ENCODE results near the gene TMEM255A.

TMEM255A gene

DNA sequence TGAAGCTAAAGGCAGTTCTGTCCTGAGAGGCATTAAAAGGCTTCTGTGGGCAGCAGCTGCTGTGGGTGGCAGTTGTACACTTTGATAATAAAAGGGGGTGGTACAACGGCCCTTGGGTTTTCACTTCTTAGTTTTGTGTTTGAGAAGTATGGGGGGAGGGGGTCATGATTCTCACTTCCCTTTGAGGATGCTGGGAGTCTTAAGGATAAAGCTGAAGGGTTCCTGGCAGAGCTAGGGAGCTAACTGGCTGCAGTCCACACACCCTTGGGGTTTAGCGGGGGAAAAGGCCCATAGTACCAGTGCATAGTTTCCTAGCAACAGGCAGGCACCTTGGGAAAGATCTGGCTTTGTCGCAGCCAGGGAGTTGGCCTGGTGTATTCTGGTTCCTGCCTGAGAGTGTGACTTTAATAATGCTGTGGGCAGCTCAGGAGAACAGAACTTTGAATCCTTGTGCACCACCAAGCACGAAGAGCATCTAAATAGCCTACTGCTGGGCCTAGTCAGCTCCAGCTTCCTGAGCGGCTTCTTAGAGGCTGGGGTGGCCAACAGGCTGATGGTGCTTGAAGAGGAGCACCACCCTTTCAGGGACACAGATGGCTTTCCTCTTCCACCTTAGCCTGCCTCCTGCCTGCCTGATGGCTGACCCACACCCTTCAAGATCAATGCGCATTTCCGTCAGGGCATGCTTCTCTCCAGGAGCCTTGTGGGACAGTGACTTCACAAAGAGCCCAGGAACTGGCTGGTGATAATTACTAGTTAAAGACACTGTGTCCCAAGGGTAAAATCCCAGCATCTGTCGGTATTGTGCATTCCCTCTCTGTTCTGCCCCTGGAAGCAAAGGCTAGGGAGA, 48.2 kb downstream of the TMEM255A start:
- DNase-seq = peak; percentile 86

GRCh38 chrX:120260369-120260768, 50.9 kb downstream of the TMEM255A start:
- peak; percentile 91 for DNase-seq

DNA sequence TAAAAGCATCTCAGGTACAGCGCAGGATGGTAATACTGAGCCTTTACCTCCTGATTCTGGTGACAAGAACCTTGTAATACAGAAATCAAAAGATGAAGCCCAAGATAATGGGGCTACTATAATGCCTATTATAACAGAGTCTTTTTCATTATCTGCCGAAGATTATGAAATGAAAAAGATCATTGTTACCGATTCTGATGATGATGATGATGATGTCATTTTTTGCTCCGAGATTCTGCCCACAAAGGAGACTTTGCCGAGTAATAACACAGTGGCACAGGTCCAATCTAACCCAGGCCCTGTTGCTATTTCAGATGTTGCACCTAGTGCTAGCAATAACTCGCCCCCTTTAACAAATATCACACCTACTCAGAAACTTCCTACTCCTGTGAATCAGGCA, 57.5 kb downstream of the TMEM255A start:
- no peak for DNase-seq

DNA sequence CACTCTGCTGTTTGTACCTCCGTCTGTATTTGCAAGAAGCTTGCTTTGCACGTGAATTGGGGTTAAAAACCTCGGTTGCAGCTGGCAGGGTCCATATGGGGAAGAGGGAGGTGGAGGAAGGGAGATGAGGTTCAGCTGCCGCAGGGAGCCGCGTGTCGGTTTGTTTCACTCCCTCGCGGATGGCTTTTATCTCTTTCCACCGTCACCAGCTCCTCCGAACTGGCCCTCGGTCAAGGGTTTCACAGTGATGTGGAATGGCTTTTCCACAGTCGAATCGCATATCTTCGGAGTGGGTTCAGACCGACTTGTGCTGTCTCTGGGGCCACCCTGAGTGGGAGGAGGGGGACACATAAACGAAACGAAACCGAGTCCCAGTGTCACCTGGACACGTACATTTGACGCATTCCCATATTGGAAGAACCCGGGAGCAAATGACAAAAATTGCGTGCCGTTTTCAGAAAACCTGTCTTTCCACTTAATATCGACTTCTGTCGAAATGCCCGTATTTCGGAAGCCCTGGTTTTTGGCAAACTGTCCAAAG, 59.7 kb downstream of the TMEM255A start:
- peak; percentile 58 for DNase-seq

DNA sequence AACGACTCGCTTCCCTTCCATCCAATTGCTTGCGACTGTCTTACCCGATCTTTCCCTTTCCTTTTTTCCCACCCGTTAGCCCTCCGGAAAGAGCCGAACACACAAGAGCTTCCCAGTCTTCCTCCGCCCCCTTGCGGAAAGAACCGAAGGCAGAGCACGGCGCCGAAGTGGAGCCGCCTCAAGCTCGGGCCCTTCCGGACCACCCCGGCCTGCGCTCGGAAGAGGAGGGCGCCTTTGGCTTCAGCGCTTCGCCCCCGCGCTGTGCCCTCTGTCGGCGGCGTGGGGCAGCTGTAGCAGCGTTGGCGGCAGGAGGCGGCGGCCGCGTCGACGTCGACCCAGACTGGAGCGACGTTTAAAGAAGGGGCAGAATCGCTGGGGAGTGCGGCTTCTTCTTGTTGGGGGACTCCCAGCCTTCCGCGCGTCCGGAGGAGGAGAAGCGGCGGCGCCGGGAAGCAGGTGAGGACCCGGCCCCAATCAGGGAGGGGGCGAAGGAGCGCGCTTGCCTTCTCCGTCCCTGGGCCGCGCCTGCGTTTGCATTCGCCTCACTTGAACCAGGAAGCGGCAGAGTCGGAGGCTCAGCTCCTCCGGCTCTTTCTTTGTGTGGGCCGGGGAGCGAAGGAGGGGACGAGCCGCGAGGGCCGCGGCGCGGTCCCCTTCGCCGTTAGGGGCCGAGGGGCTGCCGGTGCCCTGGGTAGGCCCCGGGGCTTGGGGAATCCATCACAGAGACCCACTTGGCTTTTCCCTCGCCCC, 60.6 kb downstream of the TMEM255A start, which contains the start of gene ZBTB33:
ZBTB33 (plus strand) TSS at position 291 of the 750 bp plus-strand sequence. CDS start 2,604 bp downstream, outside the sequence.
- DNase-seq = peak; percentile 96

GRCh38 chrX:120244735-120245498, 66.3 kb downstream of the TMEM255A start:
- DNase-seq = peak; percentile 88

- DNase-seq = no peak
Measured at GRCh38 chrX:120244395-120244734, 66.9 kb downstream of the TMEM255A start.

- no peak for DNase-seq
Measured at GRCh38 chrX:120242813-120243212, 68.4 kb downstream of the TMEM255A start.

- DNase-seq = no peak
Measured at GRCh38 chrX:120238933-120239332, 72.3 kb downstream of the TMEM255A start.

DNA sequence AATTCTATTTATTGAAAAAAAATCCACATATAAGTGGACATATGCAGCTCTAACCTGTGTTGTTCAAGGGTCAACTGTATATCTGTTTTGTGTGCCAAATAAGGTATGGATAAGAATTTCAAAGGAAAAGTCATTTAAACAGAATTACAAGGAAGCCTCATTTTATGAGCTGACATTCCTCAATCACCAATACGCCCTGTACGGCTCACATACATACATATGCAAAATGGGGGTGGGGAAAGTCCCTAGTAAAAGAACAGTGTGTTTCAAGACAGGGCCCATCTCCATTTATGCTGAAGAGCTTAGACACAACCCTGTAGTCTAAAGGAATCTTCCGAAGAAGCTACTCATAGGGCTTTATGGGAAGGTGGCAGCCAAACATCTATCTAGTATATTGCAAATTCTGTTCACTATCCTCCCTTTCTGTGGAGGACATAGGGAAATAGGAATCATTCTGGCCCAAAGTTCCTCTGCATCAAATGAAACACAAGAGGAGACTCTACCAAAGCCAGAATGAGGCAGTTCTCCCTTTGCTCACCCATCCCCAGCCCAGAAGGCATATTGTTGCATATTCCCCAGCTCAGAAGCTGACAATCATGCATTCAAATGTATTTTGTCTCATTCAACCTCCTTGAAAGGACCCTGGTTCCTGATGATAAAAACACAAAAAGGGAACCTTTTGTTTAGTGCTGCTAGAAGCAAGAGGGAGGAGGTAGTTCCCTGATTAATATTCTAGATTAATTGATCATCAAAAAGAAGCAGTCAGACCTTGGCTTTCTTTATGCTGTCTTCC, 74.4 kb downstream of the TMEM255A start:
- no peak for DNase-seq

- no peak for DNase-seq
Measured at GRCh38 chrX:120235284-120235683, 76.0 kb downstream of the TMEM255A start.

- no peak for DNase-seq
Measured at GRCh38 chrX:120228187-120228908, 82.9 kb downstream of the TMEM255A start.

DNA sequence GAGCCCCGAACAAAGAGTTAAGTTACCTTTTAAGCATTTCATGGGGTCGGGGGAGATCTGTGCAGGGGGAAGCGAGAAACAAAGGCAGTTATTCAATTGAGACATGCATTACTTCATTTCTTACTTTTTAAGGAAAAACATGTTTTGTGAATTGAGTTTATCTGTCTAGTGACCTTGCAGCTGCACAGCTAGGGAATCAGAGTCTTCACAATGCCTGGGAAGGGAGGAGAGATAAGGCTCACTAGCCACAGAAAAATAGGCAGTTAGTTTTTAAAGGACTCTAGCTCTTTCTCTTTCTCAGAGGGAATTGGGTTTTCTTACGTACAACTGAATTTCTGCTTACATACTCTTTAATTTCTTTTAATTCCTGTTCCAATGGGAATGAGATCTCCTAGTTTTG, 86.9 kb downstream of the TMEM255A start:
- no peak for DNase-seq

GRCh38 chrX:120223374-120223773, 87.9 kb downstream of the TMEM255A start:
- DNase-seq = no peak

DNA sequence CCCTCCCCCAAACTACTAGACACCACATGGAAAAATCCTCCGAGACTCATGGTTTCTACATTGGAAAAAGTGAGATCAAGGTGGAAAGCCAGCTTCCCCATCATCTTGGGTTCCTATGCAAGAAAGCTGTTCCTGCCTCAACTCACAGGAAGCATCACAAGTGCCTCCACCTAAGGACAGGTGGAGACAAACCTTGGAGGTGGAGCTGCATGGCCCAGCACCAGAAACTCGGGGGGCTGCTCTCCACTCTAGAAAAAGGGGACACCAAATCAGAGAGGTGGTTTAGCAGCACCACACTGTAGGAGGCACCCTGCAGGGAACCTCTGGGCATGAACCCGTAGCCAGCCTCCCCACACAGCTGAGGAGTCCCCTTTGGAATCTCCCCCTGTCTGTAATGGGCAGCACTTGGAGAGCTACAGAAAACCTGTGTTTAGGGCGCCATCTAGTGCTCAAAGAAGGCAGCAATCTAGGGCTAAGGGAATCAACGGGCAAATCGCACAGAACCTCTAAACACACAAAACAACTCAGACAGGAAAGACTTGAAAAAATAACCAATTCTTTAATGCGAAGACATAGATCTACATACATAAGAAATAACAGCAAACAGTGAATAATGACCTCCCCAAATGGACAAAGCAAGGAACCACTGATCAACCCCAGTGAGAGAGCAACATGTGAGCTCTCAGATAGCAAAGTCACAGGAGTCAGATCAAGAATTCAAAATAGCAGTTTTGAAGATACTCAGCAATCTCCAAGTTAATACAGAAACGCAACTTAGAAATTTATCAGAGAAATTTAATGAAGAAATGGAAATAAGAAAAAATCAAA, 97.6 kb downstream of the TMEM255A start:
- peak; percentile 58 for DNase-seq
